Naive thymus-derived CD4-positive, alpha-beta T cell (primary cell): ENCODE data around the gene TWSG1. TPM values are rescaled to one million over a fixed set of nuclear protein-coding genes. Genes with fewer than 3 reads are reported as not detected.
"Not testable (repeated sequence)": the region's sequence is repeated elsewhere in the genome, so short reads cannot be mapped to it uniquely, and the experiment has no call there.

Experiments used
- ATAC-seq: fragments of 150-1000 bp; cut with Tn5 transposase; 2 replicates; pipeline ENCODE4 v1.10.0; 2021; ENCODE audit warnings: mild to moderate bottlenecking, moderate library complexity
- CTCF ChIA-PET: fragments of 350-600 bp; sonication (Branson Sonifier 250); formaldehyde crosslinking; loops from one replicate; lab custom pipeline; 2021; ENCODE audit warnings: antibody characterized with exemption; lab: Charles Lee
- POLR2A ChIA-PET: fragments of 350-600 bp; sonication (Branson Sonifier 250); formaldehyde crosslinking; loops from one replicate; lab custom pipeline; 2021; ENCODE audit warnings: antibody characterized with exemption, inconsistent platforms; lab: Charles Lee
- DNase-seq, 9 donors: peaks; one replicate each; pipeline versions ENCODE4 v3.0.0 to v3.0.0-alpha.2; 2020 to 2022; ENCODE audit warnings: mixed read lengths in 1 of 9
- H3K27ac ChIP-seq: one replicate; pipeline ENCODE4 v1.7.0; 2013; ENCODE audit warnings: mild to moderate bottlenecking, low read depth, low read length, moderate library complexity
- H3K27me3 ChIP-seq, 2 donors: one replicate each; pipeline ENCODE4 v1.7.0; 2013; ENCODE audit warnings: low read length in 2 of 2, mild to moderate bottlenecking in 2 of 2, moderate library complexity in 2 of 2; ENCODE audit not compliant: control insufficient read depth in 2 of 2, insufficient read depth in 2 of 2
- H3K36me3 ChIP-seq, 3 experiments: 1 replicate in 2 of 3; 2 replicates in 1 of 3; pipeline ENCODE4 v1.7.0; 2013; ENCODE audit warnings: low read length in 3 of 3, mild to moderate bottlenecking in 3 of 3, moderate library complexity in 1 of 3; ENCODE audit not compliant: insufficient read depth in 3 of 3, control insufficient read depth in 2 of 3
- H3K4me1 ChIP-seq, 2 donors: one replicate each; pipeline ENCODE4 v1.7.0; 2013; ENCODE audit warnings: low read length in 2 of 2, mild to moderate bottlenecking in 2 of 2, moderate library complexity in 1 of 2; ENCODE audit not compliant: control insufficient read depth in 2 of 2, insufficient read depth in 2 of 2
- H3K4me3 ChIP-seq: 2 replicates; pipeline ENCODE4 v1.7.0; 2013; ENCODE audit warnings: mild to moderate bottlenecking, low read length
- H3K9me3 ChIP-seq, 3 experiments: 1 replicate in 2 of 3; 2 replicates in 1 of 3; pipeline ENCODE4 v1.7.0; 2013; ENCODE audit warnings: low read length in 3 of 3; ENCODE audit not compliant: control insufficient read depth in 2 of 3
- H3K27ac Mint-ChIP-seq, 9 donors: one replicate each; pipeline ENCODE4 v1.8.0; 2020 to 2022; ENCODE audit warnings: mixed read lengths in 9 of 9, mild to moderate bottlenecking in 8 of 9, moderate library complexity in 5 of 9, inconsistent platforms in 2 of 9
- H3K27me3 Mint-ChIP-seq, 5 donors: one replicate each; pipeline ENCODE4 v1.8.0; 2021 to 2022; ENCODE audit warnings: mixed read lengths in 5 of 5, mild to moderate bottlenecking in 1 of 5
- H3K36me3 Mint-ChIP-seq, 5 donors: one replicate each; pipeline ENCODE4 v1.8.0; 2020 to 2022; ENCODE audit warnings: mixed read lengths in 5 of 5, mild to moderate bottlenecking in 3 of 5, inconsistent platforms in 1 of 5
- H3K4me1 Mint-ChIP-seq, 7 donors: one replicate each; pipeline ENCODE4 v1.8.0; 2020 to 2022; ENCODE audit warnings: mixed read lengths in 7 of 7, mild to moderate bottlenecking in 3 of 7, inconsistent platforms in 1 of 7
- H3K4me3 Mint-ChIP-seq, 10 donors: one replicate each; pipeline ENCODE4 v1.8.0; 2020 to 2022; ENCODE audit warnings: mild to moderate bottlenecking in 10 of 10, mixed read lengths in 10 of 10, moderate library complexity in 6 of 10, inconsistent platforms in 2 of 10
- H3K9me3 Mint-ChIP-seq, 11 donors: one replicate each; pipeline ENCODE4 v1.8.0; 2020 to 2022; ENCODE audit warnings: mixed read lengths in 11 of 11, mild to moderate bottlenecking in 4 of 11, inconsistent platforms in 1 of 11, moderate library complexity in 1 of 11
- intact Hi-C, 2 donors: fragments of 100-400 bp; cut with micrococcal nuclease; formaldehyde crosslinking; loops; one replicate each; pipeline ENCODE4 v1.15.1; 2023
- polyA plus RNA-seq, 2 donors: library from polyadenylated mRNA; unstranded; fragments of 300-500 nt; fragmentation: Illumina TruSeq; gene quantifications; one replicate each; pipeline ENCODE4 v1.2.3, GENCODE V29; 2021
- total RNA-seq, 6 experiments: library from RNA in 5 of 6; stranded (reverse) in 5 of 6; gene quantifications; 1 replicate in 5 of 6; 2 replicates in 1 of 6; pipeline ENCODE4 v1.2.3 and lab custom pipeline; 2021 to 2026

Gene TWSG1
- total and polyA plus RNA-seq, 7 experiments from 2014 or later: 2.4 to 7.6 (median 5.0) TPM

DNA sequence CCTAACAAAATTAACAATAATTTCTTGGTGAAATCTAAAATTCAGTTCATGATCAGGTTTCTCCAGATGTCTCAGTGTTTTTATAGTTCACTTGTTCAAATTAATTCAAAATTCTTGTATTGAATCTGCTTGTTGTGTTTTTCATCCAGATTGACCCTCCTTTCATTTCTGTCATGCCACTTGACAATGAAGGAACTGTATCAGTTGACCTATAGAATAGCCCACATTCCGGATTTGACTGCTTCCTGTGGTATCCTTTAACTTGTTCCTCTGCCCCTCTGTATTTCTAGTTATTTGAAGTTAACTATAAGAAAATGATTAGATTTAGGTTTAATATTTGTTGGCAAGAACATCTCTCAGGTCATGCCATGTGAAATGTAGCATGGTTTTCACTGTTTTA is 53.3 kb downstream of the TWSG1 start:
- ChIA-PET POLR2A (no interaction called here), CTCF (no interaction called here)
- no peak overlapping the region for H3K4me3 Mint-ChIP-seq
- no peaks in the 10 kb centered on the region for H3K9me3 ChIP-seq
- ATAC-seq (no peak), DNase-seq (no peak)
- intact Hi-C loops: no loop called here
- H3K4me1 Mint-ChIP-seq: no peaks in the 10 kb centered on the region
- H3K4me1 ChIP-seq: no peaks in the 10 kb centered on the region
- H3K36me3 Mint-ChIP-seq: peaks cover 4 to 40% (median 32%) of the 10 kb centered on the region in 5 donors
- no peaks in the 10 kb centered on the region for H3K27me3 ChIP-seq
- H3K9me3 Mint-ChIP-seq: peaks cover 0 to 16% (median 5%) of the 10 kb centered on the region in 11 donors
- no peak overlapping the region for H3K27ac Mint-ChIP-seq
- H3K4me3 ChIP-seq: no peak overlapping the region
- H3K36me3 ChIP-seq: no peaks in the 10 kb centered on the region
- H3K27ac ChIP-seq: no peak overlapping the region
- H3K27me3 Mint-ChIP-seq: no peaks in the 10 kb centered on the region

DNA sequence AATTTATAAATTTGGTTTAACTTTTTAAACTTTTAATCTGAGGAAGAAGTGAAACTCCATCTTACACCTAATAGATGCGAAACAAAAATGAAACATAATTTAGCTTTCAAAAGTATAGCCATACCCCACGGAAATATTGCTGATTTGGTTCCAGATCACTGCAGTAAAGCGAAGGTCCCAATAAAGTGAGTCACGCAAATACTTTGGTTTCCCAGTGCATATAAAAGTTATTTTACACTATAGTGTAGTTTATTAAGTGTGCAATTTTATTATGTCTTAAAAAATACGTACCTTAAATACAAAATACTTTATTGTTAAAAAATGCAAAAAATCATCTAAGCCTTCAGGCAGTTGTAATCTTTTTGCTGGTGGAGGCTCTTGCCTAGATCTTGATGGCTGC is 55.1 kb downstream of the TWSG1 start:
- ChIA-PET CTCF (no interaction called here), POLR2A (no interaction called here)
- no peak for ATAC-seq
- Mint-ChIP-seq H3K36me3 (peaks cover 4 to 45% (median 29%) of the 10 kb centered on the region in 5 donors), H3K4me1 (no peaks in the 10 kb centered on the region), H3K9me3 (peaks cover 0 to 16% (median 5%) of the 10 kb centered on the region in 11 donors), H3K27ac (no peak overlapping the region), H3K4me3 (no peak overlapping the region), H3K27me3 (no peaks in the 10 kb centered on the region)
- H3K27ac ChIP-seq: no peak overlapping the region
- no peaks in the 10 kb centered on the region for H3K27me3 ChIP-seq
- no peaks in the 10 kb centered on the region for H3K36me3 ChIP-seq
- no peak for DNase-seq
- no peaks in the 10 kb centered on the region for H3K9me3 ChIP-seq
- no peaks in the 10 kb centered on the region for H3K4me1 ChIP-seq
- H3K4me3 ChIP-seq: no peak overlapping the region
- intact Hi-C loops: no loop called here

DNA sequence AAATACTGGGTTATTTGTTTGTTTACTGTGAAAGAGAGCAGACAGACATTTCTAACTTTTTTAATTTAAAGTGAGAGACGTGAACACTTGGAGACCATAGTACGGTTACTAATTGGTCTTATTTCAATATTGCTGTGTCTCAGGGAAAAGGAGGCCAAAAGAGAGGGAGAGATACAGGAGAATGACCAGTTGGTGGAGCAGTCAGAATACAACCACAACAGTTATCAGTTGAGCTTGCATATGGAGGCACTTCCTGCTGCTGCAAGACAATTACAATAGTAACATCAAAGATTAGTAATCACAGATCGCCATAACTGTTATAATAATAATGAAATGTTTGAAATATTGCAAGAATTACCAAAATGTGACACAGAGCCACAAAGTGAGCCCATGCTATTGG is 58.2 kb downstream of the TWSG1 start:
- Mint-ChIP-seq H3K27me3 (no peaks in the 10 kb centered on the region), H3K36me3 (peaks cover 7 to 57% (median 42%) of the 10 kb centered on the region in 5 donors), H3K4me1 (no peaks in the 10 kb centered on the region), H3K27ac (no peak overlapping the region), H3K4me3 (no peak overlapping the region), H3K9me3 (peaks cover 0 to 16% (median 5%) of the 10 kb centered on the region in 11 donors)
- intact Hi-C loops: no loop called here
- H3K27ac ChIP-seq: no peak overlapping the region
- CTCF ChIA-PET: no interaction called here
- H3K4me1 ChIP-seq: no peaks in the 10 kb centered on the region
- no peaks in the 10 kb centered on the region for H3K36me3 ChIP-seq
- POLR2A ChIA-PET: no interaction called here
- no peak for DNase-seq
- H3K9me3 ChIP-seq: no peaks in the 10 kb centered on the region
- no peak for ATAC-seq
- H3K27me3 ChIP-seq: no peaks in the 10 kb centered on the region
- no peak overlapping the region for H3K4me3 ChIP-seq

DNA sequence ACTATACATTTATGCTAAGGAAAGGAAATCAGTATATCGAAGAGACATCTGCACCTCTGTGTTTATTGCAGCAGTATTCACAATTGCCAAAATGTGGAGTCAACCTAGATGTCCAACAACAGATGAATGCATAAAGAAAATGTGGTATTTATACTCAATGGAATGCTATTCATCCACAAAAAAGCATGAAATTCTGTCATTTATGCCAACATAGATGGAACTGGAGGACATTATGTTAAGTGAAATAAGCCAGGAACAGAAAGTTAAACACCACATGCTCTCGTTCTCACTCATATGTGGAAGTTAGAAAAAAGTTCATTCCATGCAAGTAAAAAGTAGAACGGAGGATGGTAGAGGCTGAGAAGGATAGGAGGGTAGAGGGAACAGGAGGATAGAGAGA is 59.5 kb downstream of the TWSG1 start:
- no peaks in the 10 kb centered on the region for H3K9me3 ChIP-seq
- no peaks in the 10 kb centered on the region for H3K27me3 ChIP-seq
- CTCF ChIA-PET: no interaction called here
- intact Hi-C loops: no loop called here
- Mint-ChIP-seq H3K27me3 (no peaks in the 10 kb centered on the region), H3K4me3 (no peak overlapping the region), H3K36me3 (peaks cover 7 to 52% (median 42%) of the 10 kb centered on the region in 5 donors), H3K4me1 (no peaks in the 10 kb centered on the region), H3K27ac (no peak overlapping the region), H3K9me3 (peaks cover 0 to 16% (median 5%) of the 10 kb centered on the region in 11 donors)
- no peak overlapping the region for H3K4me3 ChIP-seq
- H3K4me1 ChIP-seq: no peaks in the 10 kb centered on the region
- H3K27ac ChIP-seq: no peak overlapping the region
- DNase-seq (no peak), ATAC-seq (no peak)
- POLR2A ChIA-PET: no interaction called here
- H3K36me3 ChIP-seq: no peaks in the 10 kb centered on the region

DNA sequence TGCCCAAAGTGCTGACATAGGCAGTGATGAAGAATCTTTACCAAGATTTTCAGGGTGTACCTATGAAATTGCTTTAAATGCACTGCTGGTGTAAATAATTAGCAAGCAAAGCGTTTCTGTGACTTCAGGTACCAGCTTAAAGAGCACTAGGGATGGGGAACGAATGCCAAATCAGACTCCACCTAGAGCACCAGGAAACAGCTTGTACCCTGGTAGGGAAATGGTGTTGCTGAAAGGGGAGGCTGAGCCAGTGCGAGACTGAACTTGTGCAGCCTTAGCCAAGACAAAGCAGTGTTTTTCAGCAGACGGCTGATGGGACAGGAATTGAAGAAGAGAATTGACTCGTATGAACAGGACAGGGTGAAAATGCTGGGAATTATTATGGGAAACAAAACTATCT is 65.6 kb downstream of the TWSG1 start:
- H3K9me3 ChIP-seq: no peaks in the 10 kb centered on the region
- Mint-ChIP-seq H3K27me3 (no peaks in the 10 kb centered on the region), H3K9me3 (peaks cover 0 to 2% (median 0%) of the 10 kb centered on the region in 11 donors), H3K4me3 (no peak overlapping the region), H3K27ac (no peak overlapping the region), H3K4me1 (peaks cover 6 to 17% (median 12%) of the 10 kb centered on the region in 7 donors), H3K36me3 (peaks cover 0 to 21% (median 12%) of the 10 kb centered on the region in 5 donors)
- intact Hi-C loops: loop anchor here in 1 of 2 donors (10.0 kb wide), 1 partner anchor 115 kb away; no protein-coding TSS in a partner anchor
- no peak for DNase-seq
- no peak for ATAC-seq
- ChIA-PET CTCF (no interaction called here), POLR2A (no interaction called here)
- no peaks in the 10 kb centered on the region for H3K27me3 ChIP-seq
- no peak overlapping the region for H3K27ac ChIP-seq
- no peak overlapping the region for H3K4me3 ChIP-seq
- H3K4me1 ChIP-seq: no peaks in the 10 kb centered on the region
- H3K36me3 ChIP-seq: no peaks in the 10 kb centered on the region

DNA sequence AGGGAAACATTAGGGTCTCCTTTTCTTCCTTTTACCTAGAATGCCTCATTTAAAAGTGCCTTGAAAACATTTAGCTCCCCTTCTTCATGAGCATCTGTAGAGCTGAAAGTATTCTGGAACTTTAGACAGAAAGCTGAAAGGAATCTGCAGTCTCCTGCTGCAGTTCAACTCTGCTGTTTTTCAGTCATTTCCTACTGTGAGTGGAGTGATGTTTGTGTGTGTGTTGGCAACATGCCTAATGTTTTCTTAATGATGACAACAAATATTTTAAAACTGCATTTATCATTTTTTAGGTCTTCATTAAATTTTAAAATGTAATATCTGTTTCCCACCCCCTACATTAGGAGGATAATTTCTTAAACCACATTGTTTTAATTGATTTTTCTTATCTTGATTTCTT is 66.6 kb downstream of the TWSG1 start:
- Mint-ChIP-seq H3K4me1 (peaks cover 6 to 24% (median 12%) of the 10 kb centered on the region in 7 donors), H3K4me3 (no peak overlapping the region), H3K36me3 (peaks cover 0 to 16% (median 11%) of the 10 kb centered on the region in 5 donors), H3K27me3 (peaks cover 0 to 5% (median 3%) of the 10 kb centered on the region in 5 donors), H3K9me3 (peaks cover 0 to 2% (median 0%) of the 10 kb centered on the region in 11 donors), H3K27ac (no peak overlapping the region)
- POLR2A ChIA-PET: no interaction called here
- H3K36me3 ChIP-seq: no peaks in the 10 kb centered on the region
- CTCF ChIA-PET: no interaction called here
- ATAC-seq (no peak), DNase-seq (no peak)
- H3K9me3 ChIP-seq: no peaks in the 10 kb centered on the region
- H3K27ac ChIP-seq: no peak overlapping the region
- no peaks in the 10 kb centered on the region for H3K4me1 ChIP-seq
- no peak overlapping the region for H3K4me3 ChIP-seq
- intact Hi-C loops: loop anchor here in 1 of 2 donors (10.0 kb wide), 1 partner anchor 114 kb away; no protein-coding TSS in a partner anchor
- no peaks in the 10 kb centered on the region for H3K27me3 ChIP-seq

DNA sequence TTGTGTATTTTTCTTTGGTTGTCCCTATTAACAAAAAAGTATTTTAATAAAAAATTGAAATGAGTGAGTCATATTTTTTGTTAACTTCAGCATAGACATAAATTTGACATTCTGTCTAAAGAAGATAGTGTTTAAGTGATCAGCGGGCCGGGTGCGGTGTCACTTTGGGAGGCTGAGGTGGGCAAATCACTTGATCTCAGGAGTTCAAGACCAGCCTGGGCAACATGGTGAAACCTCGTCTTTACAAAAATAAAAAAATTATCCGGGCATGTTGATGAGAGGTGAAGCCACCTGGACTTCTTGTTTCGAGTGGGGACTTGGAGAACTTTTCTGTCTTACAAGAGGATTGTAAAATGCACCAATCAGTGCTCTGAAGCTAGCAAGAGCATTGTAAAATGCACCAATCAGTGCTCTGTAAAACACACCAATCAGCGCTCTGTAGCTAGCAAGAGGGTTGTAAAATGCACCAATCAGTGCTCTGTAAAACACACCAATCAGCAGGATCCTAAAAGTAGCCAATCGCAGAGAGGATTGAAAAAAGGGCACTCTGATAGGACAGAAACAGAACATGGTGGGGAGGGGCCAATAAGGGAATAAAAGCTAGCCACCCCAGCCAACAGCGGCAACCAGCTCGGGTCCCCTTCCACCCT is 67.9 kb downstream of the TWSG1 start:
- DNase-seq, H3K4me3 ChIP-seq, H3K27me3 ChIP-seq, H3K4me1 ChIP-seq, ATAC-seq, H3K9me3 ChIP-seq, H3K36me3 ChIP-seq, H3K27ac Mint-ChIP-seq, POLR2A ChIA-PET, H3K27ac ChIP-seq, H3K9me3 Mint-ChIP-seq, H3K27me3 Mint-ChIP-seq: not testable (repeated sequence)
- CTCF ChIA-PET: interaction anchor here (0.6 kb wide), 1 partner anchor 19 kb away, joined by 4 read pairs; no protein-coding TSS in a partner anchor
- Mint-ChIP-seq H3K36me3 (peaks cover 0 to 12% (median 4%) of the 10 kb centered on the region in 5 donors), H3K4me1 (peaks cover 6 to 25% (median 12%) of the 10 kb centered on the region in 7 donors), H3K4me3 (peak overlapping the region in 1 of 10 donors; percentile 10)
- intact Hi-C loops: loop anchor here in 1 of 2 donors (10.0 kb wide), 1 partner anchor 112 kb away; no protein-coding TSS in a partner anchor
